ENCODE measurements around the gene SRMS. TPM values are rescaled to one million over a fixed set of nuclear protein-coding genes. Genes with fewer than 3 reads are reported as not detected.

SRMS gene
- total and polyA plus RNA-seq, 2 of the 13 experiments (the other 11 are each of a cell fraction or from before 2014, with no cell fraction given), result not detected

- no peak for TF ChIP-seq THYN1 (CRISPR knock-in tag; IDR thresholded peaks at IDR 0.05; ENCODE audit: borderline replicate concordance, low read depth)
- TF ChIP-seq RBFOX2 (IDR thresholded peaks at IDR 0.05; ENCODE audit: low read depth, low read length), result peak; percentile 77
- TF ChIP-seq ZNF543 (CRISPR knock-in tag; IDR thresholded peaks at IDR 0.05), result peak; percentile 83
- TF ChIP-seq ERF (CRISPR knock-in tag; IDR thresholded peaks at IDR 0.05), result peak; percentile 96
- TF ChIP-seq ZNF547 (CRISPR knock-in tag; IDR thresholded peaks at IDR 0.05), result peak; percentile 79; the same call in 1 of the 2 replicates
- TF ChIP-seq ELF3 (CRISPR knock-in tag; IDR thresholded peaks at IDR 0.05), result peak; percentile 87; the same call in 1 of the 2 replicates
- no peak; the same call in 1 of the 2 replicates for TF ChIP-seq ZNF3 (CRISPR knock-in tag; IDR thresholded peaks at IDR 0.05)
- TF ChIP-seq CHCHD3 (CRISPR knock-in tag; IDR thresholded peaks at IDR 0.05), result peak; percentile 89; the same call in 1 of the 2 replicates
- TF ChIP-seq ZNF354B (CRISPR knock-in tag; IDR thresholded peaks at IDR 0.05), result no peak
- peak; percentile 24 for TF ChIP-seq PBX2 (CRISPR knock-in tag; IDR thresholded peaks at IDR 0.05)
- no peak; the same call in 1 of the 2 replicates for TF ChIP-seq ZFP36L2 (CRISPR knock-in tag; IDR thresholded peaks at IDR 0.05)
- peak; percentile 55; the same call in 1 of the 2 replicates for TF ChIP-seq ZNF782 (CRISPR knock-in tag; IDR thresholded peaks at IDR 0.05; ENCODE audit: borderline replicate concordance)
- peak; percentile 76; the same call in 1 of the 2 replicates for TF ChIP-seq BRD4 (CRISPR knock-in tag; IDR thresholded peaks at IDR 0.05)
- TF ChIP-seq HNF4G (IDR thresholded peaks at IDR 0.05; ENCODE audit: borderline replicate concordance, low read depth, low read length), result peak; percentile 35; the same call in 1 of the 2 replicates
- peak; percentile 59; the same call in 1 of the 2 replicates for TF ChIP-seq HNF4G (CRISPR knock-in tag; IDR thresholded peaks at IDR 0.05; ENCODE audit: borderline replicate concordance, low read depth)
- TF ChIP-seq NFYB (CRISPR knock-in tag; IDR thresholded peaks at IDR 0.05), result peak; percentile 54; the same call in 1 of the 2 replicates
- TF ChIP-seq SP5 (CRISPR knock-in tag; IDR thresholded peaks at IDR 0.05; ENCODE audit: borderline replicate concordance, low read depth), result peak; percentile 71; the same call in 1 of the 2 replicates
- peak; percentile 99 for TF ChIP-seq CTCF (CRISPR knock-in tag; IDR thresholded peaks at IDR 0.05)
- TF ChIP-seq HMG20B (CRISPR knock-in tag; conservative IDR thresholded peaks at IDR 0.05), result 0 out of 2 replicates have a peak, but pooled peaks have one; percentile 10
- peak; percentile 69; the same call in 1 of the 2 replicates for TF ChIP-seq ZNF367 (CRISPR knock-in tag; IDR thresholded peaks at IDR 0.05; ENCODE audit: borderline replicate concordance)
- TF ChIP-seq ZNF562 (CRISPR knock-in tag; IDR thresholded peaks at IDR 0.05; ENCODE audit: borderline replicate concordance), result no peak
- no peak for TF ChIP-seq ZNF383 (CRISPR knock-in tag; IDR thresholded peaks at IDR 0.05; ENCODE audit: borderline replicate concordance)
- TF ChIP-seq TBP (CRISPR knock-in tag; IDR thresholded peaks at IDR 0.05), result 0 out of 2 replicates have a peak, but pooled peaks have one; percentile 53
- TF ChIP-seq KLF11 (CRISPR knock-in tag; IDR thresholded peaks at IDR 0.05), result peak; percentile 75; the same call in 1 of the 2 replicates
- peak; percentile 25; the same call in 1 of the 2 replicates for TF ChIP-seq CAMTA2 (CRISPR knock-in tag; IDR thresholded peaks at IDR 0.05; ENCODE audit: borderline replicate concordance)
- TF ChIP-seq ATAD3A (CRISPR knock-in tag; IDR thresholded peaks at IDR 0.05), result peak; percentile 13; the same call in 1 of the 2 replicates
- TF ChIP-seq, protein P1, sequence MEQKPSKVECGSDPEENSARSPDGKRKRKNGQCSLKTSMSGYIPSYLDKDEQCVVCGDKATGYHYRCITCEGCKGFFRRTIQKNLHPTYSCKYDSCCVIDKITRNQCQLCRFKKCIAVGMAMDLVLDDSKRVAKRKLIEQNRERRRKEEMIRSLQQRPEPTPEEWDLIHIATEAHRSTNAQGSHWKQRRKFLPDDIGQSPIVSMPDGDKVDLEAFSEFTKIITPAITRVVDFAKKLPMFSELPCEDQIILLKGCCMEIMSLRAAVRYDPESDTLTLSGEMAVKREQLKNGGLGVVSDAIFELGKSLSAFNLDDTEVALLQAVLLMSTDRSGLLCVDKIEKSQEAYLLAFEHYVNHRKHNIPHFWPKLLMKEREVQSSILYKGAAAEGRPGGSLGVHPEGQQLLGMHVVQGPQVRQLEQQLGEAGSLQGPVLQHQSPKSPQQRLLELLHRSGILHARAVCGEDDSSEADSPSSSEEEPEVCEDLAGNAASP (CRISPR knock-in tag; IDR thresholded peaks at IDR 0.05; ENCODE audit: borderline replicate concordance), result peak; percentile 82
- TF ChIP-seq SSRP1 (CRISPR knock-in tag; IDR thresholded peaks at IDR 0.05), result peak; percentile 25; the same call in 1 of the 2 replicates
- TF ChIP-seq TGIF2 (CRISPR knock-in tag; IDR thresholded peaks at IDR 0.05), result peak; percentile 89
These were observed 9.9 kb downstream of the SRMS start (continued) for GRCh38 chr20:63537525-63538203.
